Ovary (tissue), 3 donors: ENCODE results near the gene SNORC.

Experiments
- POLR2A ChIP-seq: fragments of 450-650 bp; IDR thresholded peaks from one replicate; pipeline ENCODE4 v1.6.1; 2017; ENCODE audit warnings: antibody characterized with exemption, mild to moderate bottlenecking, moderate library complexity
- TF ChIP-seq, protein P1 (sequence below), 3 donors: fragments of 450-650 bp in 2 of 3; fragments of 200-600 bp in 1 of 3; IDR thresholded peaks; one replicate each; pipeline versions ENCODE4 v1.5.1 to v1.8.0; 2016 to 2022; ENCODE audit warnings: antibody characterized with exemption in 3 of 3, mild to moderate bottlenecking in 1 of 3
- donor health status: DM: no; HTN: no; CAD: no.

- TF ChIP-seq, protein P1, sequence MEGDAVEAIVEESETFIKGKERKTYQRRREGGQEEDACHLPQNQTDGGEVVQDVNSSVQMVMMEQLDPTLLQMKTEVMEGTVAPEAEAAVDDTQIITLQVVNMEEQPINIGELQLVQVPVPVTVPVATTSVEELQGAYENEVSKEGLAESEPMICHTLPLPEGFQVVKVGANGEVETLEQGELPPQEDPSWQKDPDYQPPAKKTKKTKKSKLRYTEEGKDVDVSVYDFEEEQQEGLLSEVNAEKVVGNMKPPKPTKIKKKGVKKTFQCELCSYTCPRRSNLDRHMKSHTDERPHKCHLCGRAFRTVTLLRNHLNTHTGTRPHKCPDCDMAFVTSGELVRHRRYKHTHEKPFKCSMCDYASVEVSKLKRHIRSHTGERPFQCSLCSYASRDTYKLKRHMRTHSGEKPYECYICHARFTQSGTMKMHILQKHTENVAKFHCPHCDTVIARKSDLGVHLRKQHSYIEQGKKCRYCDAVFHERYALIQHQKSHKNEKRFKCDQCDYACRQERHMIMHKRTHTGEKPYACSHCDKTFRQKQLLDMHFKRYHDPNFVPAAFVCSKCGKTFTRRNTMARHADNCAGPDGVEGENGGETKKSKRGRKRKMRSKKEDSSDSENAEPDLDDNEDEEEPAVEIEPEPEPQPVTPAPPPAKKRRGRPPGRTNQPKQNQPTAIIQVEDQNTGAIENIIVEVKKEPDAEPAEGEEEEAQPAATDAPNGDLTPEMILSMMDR (IDR thresholded peaks at IDR 0.05): no peak
- TF ChIP-seq POLR2A: no peak
These were observed 33.9 kb downstream of the SNORC start for GRCh38 chr2:232903989-232904388.
